GM19035 (cell line): Measurements from ENCODE around the gene SHQ1.

Experiments
- ATAC-seq: cut with Tn5 transposase; IDR thresholded peaks from one replicate; pipeline ENCODE4 v1.9.1; 2021; ENCODE audit not compliant: unreplicated experiment

SHQ1 gene

GRCh38 chr3:72855001-72855400 lies 6.8 kb upstream of the SHQ1 start:
- no peak for ATAC-seq

GRCh38 chr3:72848703-72849081 lies 447 bp upstream of the SHQ1 start:
- peak; percentile 38 for ATAC-seq

DNA sequence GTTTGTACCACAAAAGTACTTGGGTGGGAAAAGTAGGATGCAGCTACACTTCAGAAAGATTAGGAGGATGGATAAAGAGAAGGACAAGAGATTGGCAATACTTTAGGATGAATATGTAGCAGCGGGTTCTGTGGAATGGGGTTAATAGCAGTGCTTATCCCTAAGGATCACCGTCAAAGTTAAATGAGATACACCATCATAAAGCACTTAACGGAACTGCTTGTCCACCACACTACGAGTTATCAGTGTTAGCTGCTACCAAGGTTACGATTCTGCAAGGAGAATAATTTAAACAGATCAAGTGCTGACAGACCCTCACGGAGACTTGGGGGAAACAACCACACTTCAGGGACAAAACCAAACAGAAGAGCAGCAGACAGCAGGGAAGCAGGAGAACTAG lies 963 bp downstream of the SHQ1 start:
- ATAC-seq = no peak

DNA sequence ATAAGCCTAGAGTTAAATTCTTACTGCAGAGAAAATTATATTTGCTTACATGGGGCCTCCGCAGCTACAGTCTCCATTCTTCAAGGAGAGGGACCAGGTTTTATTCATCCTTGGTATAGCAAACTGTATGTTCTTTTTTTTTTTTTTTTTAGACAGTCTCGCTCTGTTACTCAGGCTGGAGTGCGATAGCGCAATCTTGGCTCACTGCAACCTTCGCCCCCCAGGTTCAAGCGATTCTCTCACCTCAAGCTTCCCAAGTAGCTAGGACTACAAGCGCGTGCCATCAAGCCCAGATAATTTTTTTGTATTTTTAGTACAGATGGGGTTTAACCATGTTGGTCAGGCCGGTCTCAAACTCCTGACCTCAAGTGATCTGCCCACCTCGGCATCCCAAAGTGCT lies 2.1 kb downstream of the SHQ1 start:
- ATAC-seq = no peak

GRCh38 chr3:72844436-72844993 lies 3.7 kb downstream of the SHQ1 start:
- no peak for ATAC-seq

DNA sequence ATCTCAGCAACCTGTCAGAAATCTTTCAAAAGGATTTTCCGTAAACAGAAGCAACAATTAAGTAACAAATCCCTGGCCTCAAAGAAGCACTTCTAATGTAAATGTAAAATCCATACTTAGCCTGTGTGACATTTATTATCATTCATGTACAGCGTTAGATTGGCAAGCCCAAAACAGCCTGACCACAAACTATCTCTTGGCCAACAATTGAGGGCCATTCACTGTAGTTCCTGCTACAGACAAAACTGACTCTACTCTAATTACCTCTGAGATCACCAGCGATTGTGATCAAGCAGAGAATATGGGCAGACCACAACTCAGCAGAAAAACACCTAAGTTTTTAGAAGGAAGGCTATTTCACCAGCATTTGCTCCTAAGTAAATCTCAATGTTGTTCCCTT lies 9.2 kb downstream of the SHQ1 start:
- no peak for ATAC-seq

- ATAC-seq = no peak
These were observed 11.3 kb downstream of the SHQ1 start for GRCh38 chr3:72836923-72837322.

- no peak for ATAC-seq
These were observed 11.8 kb downstream of the SHQ1 start for GRCh38 chr3:72836416-72836815.

GRCh38 chr3:72830452-72831223 lies 17.6 kb downstream of the SHQ1 start:
- no peak for ATAC-seq

- ATAC-seq = no peak
These were observed 18.5 kb downstream of the SHQ1 start for GRCh38 chr3:72829701-72830100.

GRCh38 chr3:72821161-72821781 lies 27.0 kb downstream of the SHQ1 start:
- peak; percentile 30 for ATAC-seq

DNA sequence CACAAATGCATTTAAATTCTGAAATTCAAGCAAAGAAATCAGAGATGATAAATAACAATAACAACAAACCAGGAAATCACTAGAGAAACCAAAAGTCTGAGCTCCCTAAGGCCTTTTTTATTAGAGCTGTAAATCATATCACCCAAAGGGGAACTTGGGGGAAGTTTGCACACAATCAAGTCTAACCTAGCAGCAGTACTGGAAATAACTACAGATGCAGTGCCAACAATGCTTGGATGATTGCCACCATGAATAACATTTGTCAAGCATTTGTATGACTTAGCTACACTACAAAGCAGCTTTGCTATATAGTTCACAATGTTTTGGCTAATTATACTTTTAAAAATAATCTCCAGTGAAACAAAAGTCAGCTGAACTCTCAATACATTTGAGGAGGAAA lies 27.8 kb downstream of the SHQ1 start:
- no peak for ATAC-seq

DNA sequence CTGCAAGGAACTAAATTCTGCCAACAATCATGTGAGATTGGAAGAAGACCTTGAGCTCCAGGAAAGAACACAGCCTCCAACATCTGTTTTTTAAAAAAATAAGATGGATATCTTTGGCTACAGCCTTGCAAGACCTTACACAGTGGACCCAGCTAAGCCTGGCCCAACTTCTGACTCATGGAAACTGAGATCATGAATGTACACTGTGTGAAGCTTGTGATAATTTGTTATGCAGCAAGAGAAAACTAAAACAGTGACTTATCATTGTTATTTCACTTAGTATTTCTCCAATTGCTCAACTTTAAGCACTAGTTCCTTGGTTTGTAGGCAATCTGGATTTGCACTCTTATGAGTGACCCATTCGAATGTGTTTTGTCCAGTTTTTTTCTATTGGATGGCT lies 29.3 kb downstream of the SHQ1 start:
- ATAC-seq = no peak

DNA sequence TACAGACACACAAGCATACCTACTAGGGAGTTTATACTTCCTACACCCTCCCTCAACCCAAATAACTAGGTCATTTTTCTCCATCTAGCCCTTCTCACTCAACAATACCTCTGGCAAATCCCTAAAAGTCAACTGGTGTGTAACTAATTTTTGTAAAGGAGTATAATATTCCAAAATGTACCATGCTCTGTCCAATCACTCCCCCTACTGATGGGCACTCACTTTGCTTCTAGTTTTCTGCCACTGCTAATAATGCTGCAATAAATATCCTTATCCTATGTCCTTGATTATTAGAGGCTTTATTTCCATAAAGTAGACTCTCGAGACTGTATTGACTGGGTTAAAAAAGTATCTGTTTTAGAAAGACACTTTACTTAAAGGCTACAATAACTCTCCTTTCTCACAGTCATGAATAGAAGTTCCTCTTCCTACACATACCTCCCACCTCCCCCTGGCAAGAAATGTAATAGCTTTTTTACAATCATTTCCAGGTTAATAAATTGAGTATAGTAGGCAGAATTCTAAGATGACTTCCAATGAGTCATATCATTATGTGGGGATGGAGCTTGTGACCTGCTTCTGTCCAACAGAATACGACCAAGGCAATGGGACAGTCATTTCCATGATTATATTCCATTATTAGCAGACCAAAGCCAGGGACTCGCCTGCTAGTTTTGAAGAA lies 30.0 kb downstream of the SHQ1 start:
- no peak for ATAC-seq

GRCh38 chr3:72816862-72817355 lies 31.3 kb downstream of the SHQ1 start:
- ATAC-seq = peak; percentile 58

- peak; percentile 57 for ATAC-seq
These were observed 33.9 kb downstream of the SHQ1 start for GRCh38 chr3:72814308-72814707.

GRCh38 chr3:72812201-72812600 lies 36.0 kb downstream of the SHQ1 start:
- ATAC-seq = no peak

DNA sequence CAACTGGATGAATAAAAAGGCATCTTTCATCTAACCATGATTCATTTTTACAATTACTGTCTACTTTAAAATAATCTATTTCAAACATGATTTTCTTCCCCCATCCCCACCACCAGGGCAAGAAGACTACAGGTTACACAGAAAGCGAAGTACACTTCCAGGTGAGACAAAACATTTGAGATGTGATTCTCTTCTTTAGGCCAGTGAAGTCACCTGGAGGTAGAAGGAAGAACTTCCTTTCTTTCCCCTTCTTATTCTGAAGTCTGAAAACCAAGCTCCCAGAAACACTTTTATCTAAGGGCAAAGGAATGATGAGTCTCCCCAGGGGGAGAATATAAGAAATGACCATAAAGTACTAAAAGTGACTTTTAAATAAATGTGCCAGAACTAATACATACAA lies 36.7 kb downstream of the SHQ1 start:
- no peak for ATAC-seq

DNA sequence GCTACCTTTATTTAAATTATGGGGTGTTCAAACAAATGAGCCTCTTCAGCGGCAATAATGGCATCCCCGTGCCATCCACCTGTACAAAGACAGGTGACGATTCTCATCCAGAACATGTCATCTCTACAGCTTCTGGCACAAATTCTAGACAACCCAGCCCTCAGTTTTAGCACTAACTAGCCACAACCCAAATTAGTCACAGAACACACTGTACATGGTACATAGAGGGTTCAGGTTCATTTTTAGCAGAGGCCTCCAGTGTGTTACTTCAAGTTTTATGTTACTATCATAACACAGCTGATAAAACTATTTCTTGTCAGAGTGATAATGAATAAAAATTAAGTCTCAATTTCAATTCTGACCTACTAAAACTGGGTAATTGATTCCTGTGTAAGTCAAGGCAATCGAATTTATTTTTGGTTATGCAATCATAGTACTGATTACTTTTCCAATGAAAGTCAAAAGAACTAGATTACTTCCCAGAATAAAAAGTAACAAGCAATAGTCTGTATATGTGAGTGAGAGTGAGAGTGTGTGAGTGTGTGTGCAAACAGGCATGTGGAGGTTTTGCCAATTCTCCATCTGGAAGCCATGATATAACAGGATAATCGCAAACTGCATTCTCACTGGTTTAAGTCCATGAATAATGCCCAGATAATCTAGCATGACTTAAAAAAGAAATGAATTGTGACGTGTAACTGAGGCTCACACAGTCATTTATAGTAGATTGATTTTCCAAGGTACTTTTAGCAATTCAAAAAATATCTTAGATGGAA lies 37.4 kb downstream of the SHQ1 start:
- ATAC-seq = no peak

DNA sequence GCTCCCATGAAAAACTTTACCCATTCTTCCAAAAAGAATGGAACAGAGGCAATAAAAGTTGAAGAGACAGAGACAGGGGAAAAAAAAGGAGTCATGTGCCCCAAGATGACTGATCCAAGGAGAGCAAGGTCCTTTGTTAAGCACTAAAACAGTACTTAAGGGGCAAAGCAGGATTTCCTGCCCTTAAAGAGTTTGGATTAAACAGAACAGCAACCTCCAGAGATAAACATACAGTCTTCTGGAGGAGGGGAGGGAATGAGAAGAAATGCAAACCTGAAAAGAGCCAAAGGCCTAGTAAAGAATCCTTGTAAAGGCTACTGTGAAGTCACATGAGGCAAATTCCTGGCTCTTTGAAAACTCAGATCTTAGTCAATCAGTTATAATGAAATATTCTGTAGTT lies 38.2 kb downstream of the SHQ1 start:
- no peak for ATAC-seq

- ATAC-seq = no peak
These were observed 43.9 kb downstream of the SHQ1 start for GRCh38 chr3:72804361-72804760.
